ENCODE results near the gene CTU2. TPM values are rescaled to one million over a fixed set of nuclear protein-coding genes. Genes with fewer than 3 reads are reported as not detected.

The CTU2 gene
- total RNA-seq, 1 donor from 2014 or later, result 20.8 TPM

- Mint-ChIP-seq H3K27ac (ENCODE audit: unreplicated experiment) (no peak overlapping the region), H3K4me3 (ENCODE audit: unreplicated experiment) (no peak overlapping the region), H3K36me3 (ENCODE audit: low read depth, unreplicated experiment) (peaks cover 6% of the 10 kb centered on the region), H3K4me1 (ENCODE audit: unreplicated experiment) (no peaks in the 10 kb centered on the region), H3K9me3 (ENCODE audit: unreplicated experiment) (no peaks in the 10 kb centered on the region), H3K27me3 (ENCODE audit: unreplicated experiment) (peaks cover 16% of the 10 kb centered on the region)
- TF ChIP-seq, protein P1, sequence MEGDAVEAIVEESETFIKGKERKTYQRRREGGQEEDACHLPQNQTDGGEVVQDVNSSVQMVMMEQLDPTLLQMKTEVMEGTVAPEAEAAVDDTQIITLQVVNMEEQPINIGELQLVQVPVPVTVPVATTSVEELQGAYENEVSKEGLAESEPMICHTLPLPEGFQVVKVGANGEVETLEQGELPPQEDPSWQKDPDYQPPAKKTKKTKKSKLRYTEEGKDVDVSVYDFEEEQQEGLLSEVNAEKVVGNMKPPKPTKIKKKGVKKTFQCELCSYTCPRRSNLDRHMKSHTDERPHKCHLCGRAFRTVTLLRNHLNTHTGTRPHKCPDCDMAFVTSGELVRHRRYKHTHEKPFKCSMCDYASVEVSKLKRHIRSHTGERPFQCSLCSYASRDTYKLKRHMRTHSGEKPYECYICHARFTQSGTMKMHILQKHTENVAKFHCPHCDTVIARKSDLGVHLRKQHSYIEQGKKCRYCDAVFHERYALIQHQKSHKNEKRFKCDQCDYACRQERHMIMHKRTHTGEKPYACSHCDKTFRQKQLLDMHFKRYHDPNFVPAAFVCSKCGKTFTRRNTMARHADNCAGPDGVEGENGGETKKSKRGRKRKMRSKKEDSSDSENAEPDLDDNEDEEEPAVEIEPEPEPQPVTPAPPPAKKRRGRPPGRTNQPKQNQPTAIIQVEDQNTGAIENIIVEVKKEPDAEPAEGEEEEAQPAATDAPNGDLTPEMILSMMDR (IDR thresholded peaks at IDR 0.05; ENCODE audit: unreplicated experiment), result no peak
- DNase-seq (ENCODE audit: low spot score), result no peak
These were observed 15.8 kb downstream of the CTU2 start for GRCh38 chr16:88721815-88722755.

DNA sequence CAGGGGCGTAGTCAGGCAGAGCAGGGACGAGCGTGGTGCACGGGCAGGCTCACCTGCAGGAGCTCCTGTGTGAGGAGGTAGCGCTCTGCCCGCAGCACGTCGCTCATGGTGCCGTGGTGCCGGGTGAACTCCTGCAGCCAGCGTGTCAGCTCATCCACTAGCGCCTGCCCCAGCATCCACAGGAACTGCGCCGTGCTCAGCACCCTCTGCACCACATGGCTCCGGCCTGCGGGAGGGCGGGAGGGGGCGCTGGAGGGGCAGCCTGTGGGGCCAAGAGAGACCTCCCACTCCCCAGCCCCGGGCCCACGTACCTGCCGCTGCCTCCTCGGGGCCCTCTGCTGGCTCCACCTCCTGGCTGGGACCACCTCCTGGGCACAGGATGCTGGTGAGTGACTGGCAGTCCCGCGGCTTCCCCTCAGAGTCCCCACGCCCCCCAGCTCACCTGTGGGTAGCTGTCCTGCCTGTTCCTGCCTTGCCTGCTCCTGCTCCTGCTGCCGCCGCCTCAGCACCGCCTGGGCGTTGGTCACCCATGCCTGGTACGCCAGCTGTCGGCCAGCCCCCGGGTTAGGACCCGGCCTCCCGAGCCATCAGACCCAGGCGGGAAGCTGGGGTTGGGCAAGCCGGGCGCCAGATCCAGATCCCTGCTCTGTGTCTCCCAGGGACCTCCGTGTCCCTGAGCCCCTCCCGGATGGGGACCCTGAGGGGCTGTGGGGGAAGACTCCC is 16.6 kb downstream of the CTU2 start:
- Mint-ChIP-seq H3K4me1 (ENCODE audit: unreplicated experiment) (no peaks in the 10 kb centered on the region), H3K27ac (ENCODE audit: unreplicated experiment) (no peak overlapping the region), H3K27me3 (ENCODE audit: unreplicated experiment) (peaks cover 16% of the 10 kb centered on the region), H3K4me3 (ENCODE audit: unreplicated experiment) (no peak overlapping the region), H3K9me3 (ENCODE audit: unreplicated experiment) (no peaks in the 10 kb centered on the region), H3K36me3 (ENCODE audit: low read depth, unreplicated experiment) (peaks cover 3% of the 10 kb centered on the region)
- TF ChIP-seq, protein P1 (IDR thresholded peaks at IDR 0.05; ENCODE audit: unreplicated experiment), result no peak
- no peak for DNase-seq (ENCODE audit: low spot score)

DNA sequence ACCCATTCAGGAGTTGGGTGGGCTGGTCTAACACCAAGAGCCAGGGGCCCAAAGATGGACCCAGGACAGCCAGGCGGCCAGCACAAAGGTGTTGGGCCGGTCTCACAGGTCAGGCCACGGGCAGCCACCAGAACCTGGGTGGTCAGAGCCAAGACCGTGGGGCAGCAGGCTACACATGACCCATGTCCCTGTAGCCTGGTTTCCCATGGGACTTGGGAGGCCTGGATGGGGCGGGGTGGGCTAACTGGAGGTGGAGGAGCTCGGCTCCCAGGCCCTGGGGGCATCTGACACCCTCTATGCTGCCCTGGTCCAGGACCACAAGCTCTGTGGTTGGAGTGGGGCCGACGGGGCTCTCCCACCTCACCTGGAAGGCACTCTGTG is 17.2 kb downstream of the CTU2 start:
- TF ChIP-seq, protein P1 (IDR thresholded peaks at IDR 0.05; ENCODE audit: unreplicated experiment), result no peak
- DNase-seq (ENCODE audit: low spot score), result no peak
- Mint-ChIP-seq H3K4me1 (ENCODE audit: unreplicated experiment) (no peaks in the 10 kb centered on the region), H3K9me3 (ENCODE audit: unreplicated experiment) (no peaks in the 10 kb centered on the region), H3K4me3 (ENCODE audit: unreplicated experiment) (no peak overlapping the region), H3K27me3 (ENCODE audit: unreplicated experiment) (peaks cover 12% of the 10 kb centered on the region), H3K27ac (ENCODE audit: unreplicated experiment) (no peak overlapping the region), H3K36me3 (ENCODE audit: low read depth, unreplicated experiment) (peaks cover 3% of the 10 kb centered on the region)

- peaks cover 12% of the 10 kb centered on the region for H3K27me3 Mint-ChIP-seq (ENCODE audit: unreplicated experiment)
These were observed 17.6 kb downstream of the CTU2 start for GRCh38 chr16:88723911-88724310.

More at GRCh38 chr16:88723911-88724310, 17.6 kb downstream of the CTU2 start:
- DNase-seq (ENCODE audit: low spot score), result no peak
- Mint-ChIP-seq H3K4me1 (ENCODE audit: unreplicated experiment) (no peaks in the 10 kb centered on the region), H3K4me3 (ENCODE audit: unreplicated experiment) (no peak overlapping the region), H3K36me3 (ENCODE audit: low read depth, unreplicated experiment) (peaks cover 3% of the 10 kb centered on the region), H3K27ac (ENCODE audit: unreplicated experiment) (no peak overlapping the region), H3K9me3 (ENCODE audit: unreplicated experiment) (no peaks in the 10 kb centered on the region)
- TF ChIP-seq, protein P1 (IDR thresholded peaks at IDR 0.05; ENCODE audit: unreplicated experiment), result no peak

Data from endothelial cell (in vitro differentiated cells).